ENCODE results near the gene RDX.

RDX gene

GRCh38 chr11:110169738-110170137, 126.7 kb downstream of the RDX start:
- DNase-seq (ENCODE audit: low read depth), result no peak

GRCh38 chr11:110168033-110168803, 128.2 kb downstream of the RDX start:
- no peak for DNase-seq (ENCODE audit: low read depth)

- no peak for DNase-seq (ENCODE audit: low read depth)
Observed at GRCh38 chr11:110165039-110165925, 131.1 kb downstream of the RDX start.

- no peak for DNase-seq (ENCODE audit: low read depth)
Observed at GRCh38 chr11:110162216-110162615, 134.2 kb downstream of the RDX start.

- DNase-seq (ENCODE audit: low read depth), result no peak
Observed at GRCh38 chr11:110161061-110161460, 135.4 kb downstream of the RDX start.

GRCh38 chr11:110160437-110160836, 136.0 kb downstream of the RDX start:
- DNase-seq (ENCODE audit: low read depth), result no peak

- DNase-seq (ENCODE audit: low read depth), result no peak
Observed at GRCh38 chr11:110160016-110160415, 136.4 kb downstream of the RDX start.

GRCh38 chr11:110159476-110159875, 136.9 kb downstream of the RDX start:
- no peak for DNase-seq (ENCODE audit: low read depth)

GRCh38 chr11:110158317-110159200, 137.9 kb downstream of the RDX start:
- no peak for DNase-seq (ENCODE audit: low read depth)

GRCh38 chr11:110156503-110156902, 139.9 kb downstream of the RDX start:
- no peak for DNase-seq (ENCODE audit: low read depth)

GRCh38 chr11:110153474-110153873, 142.9 kb downstream of the RDX start:
- no peak for DNase-seq (ENCODE audit: low read depth)

- no peak for DNase-seq (ENCODE audit: low read depth)
Observed at GRCh38 chr11:110152199-110152598, 144.2 kb downstream of the RDX start.

- peak; percentile 16 for DNase-seq (ENCODE audit: low read depth)
Observed at GRCh38 chr11:110148775-110149744, 147.4 kb downstream of the RDX start.

- DNase-seq (ENCODE audit: low read depth), result peak; percentile 35
Observed at GRCh38 chr11:110147962-110148709, 148.3 kb downstream of the RDX start.

- DNase-seq (ENCODE audit: low read depth), result no peak
Observed at GRCh38 chr11:110141812-110142211, 154.6 kb downstream of the RDX start.

- DNase-seq (ENCODE audit: low read depth), result no peak
Observed at GRCh38 chr11:110134110-110134509, 162.3 kb downstream of the RDX start.

- no peak for DNase-seq (ENCODE audit: low read depth)
Observed at GRCh38 chr11:110133160-110133559, 163.3 kb downstream of the RDX start.

- no peak for DNase-seq (ENCODE audit: low read depth)
Observed at GRCh38 chr11:110131386-110132123, 164.9 kb downstream of the RDX start.

- DNase-seq (ENCODE audit: low read depth), result no peak
Observed at GRCh38 chr11:110130642-110131238, 165.7 kb downstream of the RDX start.
